HCT116 (cell line): ENCODE measurements around the gene OR1L1. TPM values are rescaled to one million over a fixed set of nuclear protein-coding genes. Genes with fewer than 3 reads are reported as not detected.

ENCODE experiments used
- ATAC-seq: fragments of 200-7000 bp; cut with Tn5 transposase; 2 replicates; pipeline ENCODE4 v1.9.1; 2020; ENCODE audit warnings: mild to moderate bottlenecking, moderate library complexity
- BruUV-seq: library from RNA; stranded (reverse); fragments of 400-500 nt; replicated peaks from 2 replicates; lab custom pipeline; 2021; lab: Mats Ljungman, UMichigan
- CTCF ChIA-PET: fragments of 300-600 bp; sonication (Branson Sonifier 250); formaldehyde crosslinking; loops from one replicate; lab custom pipeline; 2021; ENCODE audit warnings: antibody characterized with exemption; lab: Charles Lee
- POLR2A ChIA-PET: fragments of 300-600, 350-600 bp; sonication (Branson Sonifier 250); formaldehyde crosslinking; loops from one replicate; lab custom pipeline; 2021; ENCODE audit warnings: antibody characterized with exemption; lab: Charles Lee
- RAD21 ChIA-PET, 2 experiments: fragments of 300-600 bp; sonication (Branson Sonifier 250); formaldehyde crosslinking; loops; one replicate each; lab custom pipeline; 2023; ENCODE audit warnings: low total read pairs in 2 of 2; ENCODE audit not compliant: uncharacterized antibody in 2 of 2, unreplicated experiment in 2 of 2, low non-redundant PET in 1 of 2; lab: Charles Lee
- DNase-seq: peaks from one replicate; pipeline ENCODE4 v3.0.0-alpha.2; 2010; ENCODE audit warnings: low read depth, low spot score
- H2AFZ ChIP-seq: fragments of 200-600 bp; shearing (Covaris generic), sonication (generic); 2 replicates; pipeline ENCODE4 v1.6.1; 2017; ENCODE audit warnings: low read depth, mixed run types, mixed read lengths, antibody characterized with exemption, low read length; ENCODE audit not compliant: poor library complexity, severe bottlenecking
- H3K27ac ChIP-seq: 2 replicates; pipeline ENCODE4 v1.5.1; 2012; ENCODE audit warnings: low read depth, low read length
- H3K27me3 ChIP-seq: fragments of 200-600 bp; sonication (generic); 2 replicates; pipeline ENCODE4 v1.6.1; 2016; ENCODE audit warnings: mixed run types, low read length, mixed read lengths; ENCODE audit not compliant: insufficient read depth
- H3K36me3 ChIP-seq, 2 experiments: fragments of 200-500 bp in 1 of 2; fragments of 200-600 bp in 1 of 2; sonication (Bioruptor generic) in 1 of 2; sonication (generic) in 1 of 2; 2 replicates each; pipeline versions ENCODE4 v1.5.1 to v1.6.1; 2014 to 2016; ENCODE audit warnings: low read length in 2 of 2, inconsistent platforms in 1 of 2, mixed read lengths in 1 of 2, mixed run types in 1 of 2; ENCODE audit not compliant: insufficient read depth in 2 of 2, control insufficient read depth in 1 of 2
- H3K4me1 ChIP-seq, 2 experiments: fragments of 200-600 bp in 1 of 2; sonication (generic) in 1 of 2; 2 replicates each; pipeline versions ENCODE4 v1.5.1 to v1.6.1; 2012 to 2017; ENCODE audit warnings: low read length in 2 of 2, inconsistent platforms in 1 of 2, mild to moderate bottlenecking in 1 of 2, mixed read lengths in 1 of 2, mixed run types in 1 of 2, moderate library complexity in 1 of 2; ENCODE audit not compliant: insufficient read depth in 2 of 2, control insufficient read depth in 1 of 2
- H3K4me2 ChIP-seq: fragments of 200-600 bp; sonication (generic); 2 replicates; pipeline ENCODE4 v1.6.1; 2017; ENCODE audit warnings: mixed run types, low read length, mixed read lengths
- H3K4me3 ChIP-seq, 2 experiments: fragments of 200-600 bp in 1 of 2; sonication (generic) in 1 of 2; replicated peaks in 1 of 2; 2 replicates each; pipeline ENCODE4 v1.5.1; 2011 to 2016; ENCODE audit warnings: low read length in 2 of 2, control low read depth in 1 of 2, low read depth in 1 of 2, mild to moderate bottlenecking in 1 of 2, mixed read lengths in 1 of 2, mixed run types in 1 of 2
- H3K79me2 ChIP-seq: fragments of 200-600 bp; sonication (generic); 2 replicates; pipeline ENCODE4 v1.6.1; 2017; ENCODE audit warnings: mild to moderate bottlenecking, mixed run types, low read length, moderate library complexity, mixed read lengths; ENCODE audit not compliant: insufficient read depth
- H3K9ac ChIP-seq: fragments of 200-600 bp; sonication (generic); 2 replicates; pipeline ENCODE4 v1.6.1; 2016; ENCODE audit warnings: low read length, mixed read lengths
- H3K9me2 ChIP-seq: fragments of 200-600 bp; sonication (generic), shearing (Covaris generic); 2 replicates; pipeline ENCODE4 v1.6.1; 2017; ENCODE audit warnings: mixed run types, mild to moderate bottlenecking, moderate library complexity; ENCODE audit not compliant: insufficient read depth
- H3K9me3 ChIP-seq, 2 experiments: fragments of 200-500 bp in 1 of 2; fragments of 200-600 bp in 1 of 2; sonication (Bioruptor generic) in 1 of 2; sonication (generic) in 1 of 2; 2 replicates each; pipeline ENCODE4 v1.6.1; 2014 to 2017; ENCODE audit warnings: low read length in 2 of 2, mixed read lengths in 2 of 2, inconsistent platforms in 1 of 2, low read depth in 1 of 2, mild to moderate bottlenecking in 1 of 2, mixed run types in 1 of 2, moderate library complexity in 1 of 2; ENCODE audit not compliant: control insufficient read depth in 1 of 2, insufficient read depth in 1 of 2
- H4K20me1 ChIP-seq: fragments of 200-600 bp; sonication (generic), shearing (Covaris generic); 2 replicates; pipeline ENCODE4 v1.6.1; 2017; ENCODE audit warnings: mixed run types, mild to moderate bottlenecking, moderate library complexity; ENCODE audit not compliant: insufficient read depth
- CBX3 ChIP-seq: IDR thresholded peaks from 2 replicates; pipeline ENCODE4 v1.6.1; 2012; ENCODE audit warnings: low read depth
- EZH2phosphoT487 ChIP-seq: fragments of 200-600 bp; IDR thresholded peaks from 2 replicates; pipeline ENCODE4 v1.6.1; 2018; ENCODE audit warnings: antibody characterized with exemption, borderline replicate concordance
- MAX ChIP-seq: IDR thresholded peaks from 2 replicates; pipeline ENCODE4 v1.6.1; 2012
- POLR2AphosphoS5 ChIP-seq: IDR thresholded peaks from 2 replicates; pipeline ENCODE4 v1.6.1; 2011; ENCODE audit warnings: mild to moderate bottlenecking, low read depth, low read length, moderate library complexity
- SIN3A ChIP-seq: IDR thresholded peaks from 2 replicates; pipeline ENCODE4 v1.6.1; 2012; ENCODE audit warnings: low read depth
- SP1 ChIP-seq: IDR thresholded peaks from 2 replicates; pipeline ENCODE4 v1.6.1; 2012; ENCODE audit warnings: low read depth
- SRF ChIP-seq: IDR thresholded peaks from 2 replicates; pipeline ENCODE4 v1.6.1; 2012; ENCODE audit warnings: low read depth
- TCF7L2 ChIP-seq: IDR thresholded peaks from 2 replicates; pipeline ENCODE4 v1.7.0; 2011; ENCODE audit warnings: borderline replicate concordance, inconsistent platforms; ENCODE audit not compliant: insufficient read depth, insufficient read length; ENCODE audit errors: extremely low read depth
- intact Hi-C: fragments of 100-400 bp; cut with micrococcal nuclease; formaldehyde crosslinking; loops from 2 replicates; pipeline ENCODE4 v1.10.0; 2022
- total RNA-seq: library from RNA; stranded (reverse); gene quantifications from one replicate; pipeline ENCODE4 v1.2.1, GENCODE V29; 2021; ENCODE audit not compliant: unreplicated experiment

Gene OR1L1
- total RNA-seq, 1 experiment from 2014 or later, result not detected

GRCh38 chr9:122672481-122672880 lies 11.0 kb downstream of the OR1L1 start:
- H3K79me2 ChIP-seq, result no peaks in the 10 kb centered on the region
- H3K4me3 ChIP-seq, result no peak overlapping the region
- no peak for TF ChIP-seq CBX3
- TF ChIP-seq SRF, result no peak
- TF ChIP-seq POLR2AphosphoS5, result no peak
- no TSS peak for BruUV-seq
- no peaks in the 10 kb centered on the region for H3K36me3 ChIP-seq
- CTCF ChIA-PET, result no interaction called here
- DNase-seq (no peak), ATAC-seq (no peak)
- intact Hi-C loops, result no loop called here
- no peak overlapping the region for H3K4me2 ChIP-seq
- H3K9me2 ChIP-seq, result no peaks in the 10 kb centered on the region
- POLR2A ChIA-PET, result no interaction called here
- H3K9ac ChIP-seq, result no peak overlapping the region
- no peaks in the 10 kb centered on the region for H3K4me1 ChIP-seq
- H3K9me3 ChIP-seq, result no peaks in the 10 kb centered on the region; a peak in 1 of 4 replicates
- H3K27me3 ChIP-seq, result peaks cover 51% of the 10 kb centered on the region
- no peak overlapping the region for H3K27ac ChIP-seq
- H4K20me1 ChIP-seq, result no peaks in the 10 kb centered on the region
- H2AFZ ChIP-seq, result no peak overlapping the region
- RAD21 ChIA-PET, result no interaction called here

- Histone ChIP-seq H3K79me2 (no peaks in the 10 kb centered on the region), H2AFZ (no peak overlapping the region), H3K4me1 (no peaks in the 10 kb centered on the region), H3K4me2 (no peak overlapping the region), H3K36me3 (no peaks in the 10 kb centered on the region), H3K4me3 (no peak overlapping the region), H4K20me1 (no peaks in the 10 kb centered on the region)
- TF ChIP-seq TCF7L2 (no peak), SP1 (no peak), MAX (no peak), CBX3 (no peak), SIN3A (no peak), EZH2phosphoT487 (no peak)
- TF ChIP-seq, all 23 proteins: peak for 0
- Histone ChIP-seq H3K27ac (no peak overlapping the region), H3K9me2 (no peaks in the 10 kb centered on the region), H3K9ac (no peak overlapping the region), H3K9me3 (0 out of 4 replicates have a peak, but pooled peaks cover 3 to 9% of the 10 kb centered on the region in 2 experiments), H3K27me3 (no peaks in the 10 kb centered on the region)
- DNase-seq (no peak), ATAC-seq (no peak)
- CTCF ChIA-PET, result no interaction called here
- intact Hi-C loops, result no loop called here
- POLR2A ChIA-PET, result no interaction called here
- RAD21 ChIA-PET, result no interaction called here
- no TSS peak for BruUV-seq
Measured at GRCh38 chr9:122684851-122685250, 23.3 kb downstream of the OR1L1 start.
